Right lobe of liver (tissue), 6 donors: ENCODE measurements around the gene RSPH3. TPM values are rescaled to one million over a fixed set of nuclear protein-coding genes. Genes with fewer than 3 reads are reported as not detected.
"Not testable (repeated sequence)": the region's sequence is repeated elsewhere in the genome, so short reads cannot be mapped to it uniquely, and the experiment has no call there.

ENCODE experiments used
- ATAC-seq, 4 donors: fragments of 200-7000 bp; cut with Tn5 transposase; one replicate each; pipeline ENCODE4 v1.9.1; 2020; ENCODE audit warnings: mild to moderate bottlenecking in 4 of 4, moderate library complexity in 4 of 4
- DNase-seq, 3 donors: peaks; one replicate each; pipeline ENCODE4 v3.0.0-alpha.2; 2020
- H3K27ac ChIP-seq, 3 donors: fragments of 200-600 bp; one replicate each; pipeline ENCODE4 v1.8.0; 2022
- H3K27me3 ChIP-seq, 2 donors: fragments of 200-600 bp; one replicate each; pipeline ENCODE4 v1.8.0; 2022
- H3K36me3 ChIP-seq, 4 donors: fragments of 200-600 bp; sonication (generic) in 1 of 4; one replicate each; pipeline versions ENCODE4 v1.5.1 to v1.8.0; 2017 to 2022; ENCODE audit warnings: control low read depth in 1 of 4
- H3K4me1 ChIP-seq, 4 donors: fragments of 200-600 bp; sonication (generic) in 1 of 4; one replicate each; pipeline versions ENCODE4 v1.5.1 to v1.8.0; 2017 to 2022; ENCODE audit warnings: control low read depth in 1 of 4
- H3K4me3 ChIP-seq, 3 donors: fragments of 200-600 bp; one replicate each; pipeline ENCODE4 v1.8.0; 2022
- H3K9me3 ChIP-seq, 4 donors: fragments of 200-600 bp; sonication (generic) in 1 of 4; one replicate each; pipeline versions ENCODE4 v1.5.1 to v1.8.0; 2017 to 2022; ENCODE audit warnings: control low read depth in 1 of 4
- POLR2A ChIP-seq: fragments of 450-650 bp; IDR thresholded peaks from one replicate; pipeline ENCODE4 v1.6.1; 2017; ENCODE audit warnings: antibody characterized with exemption, mild to moderate bottlenecking
- WGBS: methylation state at CpG from one replicate; pipeline ENCODE4 v1.1.6; 2018; ENCODE audit warnings: low coverage, low lambda C conversion rate; ENCODE audit not compliant: insufficient coverage; ENCODE audit errors: missing lambda C conversion rate; 5-methylcytosine and 5-hydroxymethylcytosine counted together
- intact Hi-C, 2 donors: fragments of 100-400 bp; cut with DNase I; formaldehyde crosslinking; loops; one replicate each; pipeline versions ENCODE4 v1.11.2 to v1.14.1; 2022
- total RNA-seq, 6 experiments: library from RNA; depleted of rRNA in 2 of 6; stranded (reverse); fragments of >200 nt in 2 of 6; fragmentation: NEBNext Ultra II Directional in 3 of 6; extraction: Animal tissue kit (Norgen Biotek cat#: 25700) in 3 of 6; gene quantifications; one replicate each; pipeline versions ENCODE4 v1.1.0 to v1.2.4, GENCODE V29; 2016 to 2023
- TF ChIP-seq, protein P1 (sequence below), 4 donors: fragments of 200-600 bp in 3 of 4; fragments of 450-650 bp in 1 of 4; IDR thresholded peaks; one replicate each; pipeline versions ENCODE4 v1.5.1 to v1.8.0; 2016 to 2022; ENCODE audit warnings: antibody characterized with exemption in 4 of 4, mild to moderate bottlenecking in 2 of 4
- donor health status: DM: no; HTN: yes; CAD: no.
- donor health status: DM: no; HTN: no; CAD: no.
- donor health status: DM: no; HTN: no; CAD: no.
- donor health status: DM: no; HTN: yes; CAD: no.
- donor health status: DM: no; HTN: yes; CAD: no.

Gene RSPH3
- total RNA-seq, 6 experiments from 2014 or later, result 3.1 to 6.5 (median 3.6) TPM

DNA sequence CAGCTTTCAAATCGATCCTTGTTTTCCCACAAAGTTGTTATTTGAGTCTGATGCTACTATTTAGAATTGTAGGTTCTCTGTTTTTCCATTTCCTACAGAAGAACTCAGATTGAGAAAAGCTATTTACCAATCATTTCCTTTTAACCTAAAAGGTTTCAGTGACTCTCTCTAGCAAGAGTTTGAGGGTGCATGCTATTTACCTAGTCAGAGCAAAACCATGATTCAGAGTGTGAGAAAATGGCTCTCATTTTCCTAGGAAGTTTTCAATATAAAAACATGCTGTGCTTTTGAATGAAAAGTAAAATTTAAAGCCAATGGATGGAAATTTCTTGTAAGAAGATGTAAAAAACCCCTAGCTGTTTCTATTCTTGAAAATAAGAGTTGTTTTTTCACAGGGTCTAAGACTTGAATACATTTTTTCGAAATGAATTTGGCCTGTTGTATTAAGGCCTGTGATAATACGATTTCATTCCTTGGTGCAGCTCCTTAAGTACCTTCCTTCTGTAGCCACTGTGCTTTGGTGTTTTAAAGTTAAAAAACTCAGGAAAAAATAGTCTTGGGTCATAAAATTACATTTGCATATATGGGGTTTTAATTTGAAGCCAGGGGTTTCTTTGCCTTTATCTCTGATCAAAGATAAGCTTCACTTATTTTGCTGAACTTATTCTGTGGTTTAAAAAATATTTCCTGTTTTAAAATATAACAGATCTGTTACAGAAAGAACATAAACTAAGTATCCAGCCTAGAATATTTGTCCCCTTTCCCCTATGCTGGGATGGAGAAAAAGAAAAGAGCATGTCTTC is 18.0 kb upstream of the RSPH3 start:
- 73% methylated on average over 3 of the region's 3 CpGs for WGBS
- no peak overlapping the region for H3K4me3 ChIP-seq
- no peaks in the 10 kb centered on the region for H3K9me3 ChIP-seq

DNA sequence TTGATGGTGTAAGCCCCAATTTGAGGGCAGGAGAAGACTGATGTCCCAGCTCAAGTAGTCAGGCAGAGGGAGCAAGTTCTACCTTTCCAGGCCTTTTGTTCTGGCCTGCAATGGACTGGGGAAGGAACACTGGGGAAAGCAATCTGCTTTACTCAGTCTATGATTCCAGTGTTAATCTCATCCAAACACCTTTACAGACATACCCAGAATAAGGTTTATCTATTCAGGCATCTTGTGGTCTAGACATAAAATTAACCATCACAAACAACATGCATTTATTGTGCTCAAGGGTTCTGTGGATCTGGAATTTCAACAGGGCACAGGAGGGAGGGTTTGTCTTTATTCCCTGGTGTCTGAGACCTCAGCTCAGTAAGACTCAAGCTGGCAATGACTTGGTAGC is 14.4 kb upstream of the RSPH3 start:
- H3K36me3 ChIP-seq, result no peaks in the 10 kb centered on the region
- DNase-seq (no peak), ATAC-seq (no peak)
- no peaks in the 10 kb centered on the region for H3K4me1 ChIP-seq
- no peak overlapping the region for H3K27ac ChIP-seq
- no peak for TF ChIP-seq POLR2A
- intact Hi-C loops, result no loop called here
- no peaks in the 10 kb centered on the region for H3K9me3 ChIP-seq
- H3K4me3 ChIP-seq, result no peak overlapping the region
- no peaks in the 10 kb centered on the region for H3K27me3 ChIP-seq

More for the DNA sequence above, 18.0 kb upstream of the RSPH3 start:
- intact Hi-C loops, result no loop called here
- TF ChIP-seq POLR2A, result no peak
- TF ChIP-seq, protein P1, sequence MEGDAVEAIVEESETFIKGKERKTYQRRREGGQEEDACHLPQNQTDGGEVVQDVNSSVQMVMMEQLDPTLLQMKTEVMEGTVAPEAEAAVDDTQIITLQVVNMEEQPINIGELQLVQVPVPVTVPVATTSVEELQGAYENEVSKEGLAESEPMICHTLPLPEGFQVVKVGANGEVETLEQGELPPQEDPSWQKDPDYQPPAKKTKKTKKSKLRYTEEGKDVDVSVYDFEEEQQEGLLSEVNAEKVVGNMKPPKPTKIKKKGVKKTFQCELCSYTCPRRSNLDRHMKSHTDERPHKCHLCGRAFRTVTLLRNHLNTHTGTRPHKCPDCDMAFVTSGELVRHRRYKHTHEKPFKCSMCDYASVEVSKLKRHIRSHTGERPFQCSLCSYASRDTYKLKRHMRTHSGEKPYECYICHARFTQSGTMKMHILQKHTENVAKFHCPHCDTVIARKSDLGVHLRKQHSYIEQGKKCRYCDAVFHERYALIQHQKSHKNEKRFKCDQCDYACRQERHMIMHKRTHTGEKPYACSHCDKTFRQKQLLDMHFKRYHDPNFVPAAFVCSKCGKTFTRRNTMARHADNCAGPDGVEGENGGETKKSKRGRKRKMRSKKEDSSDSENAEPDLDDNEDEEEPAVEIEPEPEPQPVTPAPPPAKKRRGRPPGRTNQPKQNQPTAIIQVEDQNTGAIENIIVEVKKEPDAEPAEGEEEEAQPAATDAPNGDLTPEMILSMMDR (IDR thresholded peaks at IDR 0.05), result no peak
- H3K27me3 ChIP-seq, result no peaks in the 10 kb centered on the region
- H3K36me3 ChIP-seq, result no peaks in the 10 kb centered on the region
- no peak overlapping the region for H3K27ac ChIP-seq
- DNase-seq, result no peak
- H3K4me1 ChIP-seq, result no peaks in the 10 kb centered on the region
- no peak for ATAC-seq

DNA sequence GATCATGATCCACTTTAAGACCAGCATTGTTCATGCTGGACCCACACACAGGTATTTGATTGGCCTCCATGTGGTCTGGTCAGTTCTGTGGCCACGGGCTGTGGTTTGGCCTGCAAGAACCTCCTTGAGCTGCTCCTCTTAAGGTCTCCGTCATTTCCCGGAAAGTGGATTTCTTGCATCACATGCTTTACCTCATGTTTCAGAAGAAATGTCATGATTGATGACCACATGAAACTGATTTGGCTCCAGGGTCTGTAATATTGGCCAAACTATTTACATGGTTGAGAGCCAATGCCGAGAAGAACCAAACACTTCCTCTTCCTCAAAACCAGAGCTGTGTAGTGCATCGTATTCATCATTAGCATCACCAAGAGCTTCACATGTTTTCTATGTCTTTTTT is 13.2 kb upstream of the RSPH3 start:
- no peaks in the 10 kb centered on the region for H3K27me3 ChIP-seq
- no peak for DNase-seq
- 56% methylated on average over 4 of the region's 5 CpGs for WGBS
- no peaks in the 10 kb centered on the region for H3K4me1 ChIP-seq
- H3K9me3 ChIP-seq, result no peaks in the 10 kb centered on the region
- H3K4me3 ChIP-seq, result no peak overlapping the region
- no peak overlapping the region for H3K27ac ChIP-seq
- ATAC-seq, result no peak
- TF ChIP-seq, protein P1 (IDR thresholded peaks at IDR 0.05), result no peak
- no peak for TF ChIP-seq POLR2A
- intact Hi-C loops, result no loop called here
- no peaks in the 10 kb centered on the region for H3K36me3 ChIP-seq

DNA sequence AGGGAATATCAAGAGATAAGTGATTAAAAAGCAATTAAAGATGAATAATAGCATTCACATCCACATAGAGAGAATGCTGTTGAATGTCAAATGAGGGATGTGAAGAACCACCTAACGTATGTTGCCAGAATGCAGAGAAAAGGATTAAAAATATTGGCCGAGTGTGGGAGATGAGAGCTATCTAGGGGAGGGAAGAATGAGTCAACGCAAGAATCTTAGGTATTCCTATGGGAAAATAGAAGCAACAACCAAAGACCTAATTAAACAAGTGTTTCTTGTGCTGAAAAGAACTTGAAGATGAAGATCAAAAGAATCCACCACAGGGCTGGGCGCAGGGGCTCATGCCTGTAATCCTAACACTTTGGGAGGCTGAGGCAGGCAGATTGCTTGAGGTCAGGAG is 12.2 kb upstream of the RSPH3 start:
- no peaks in the 10 kb centered on the region for H3K4me1 ChIP-seq
- intact Hi-C loops, result no loop called here
- no peaks in the 10 kb centered on the region for H3K9me3 ChIP-seq
- 92% methylated on average over 4 of the region's 4 CpGs for WGBS
- no peaks in the 10 kb centered on the region for H3K27me3 ChIP-seq
- no peak for TF ChIP-seq POLR2A
- TF ChIP-seq, protein P1 (IDR thresholded peaks at IDR 0.05), result no peak
- H3K36me3 ChIP-seq, result no peaks in the 10 kb centered on the region
- no peak overlapping the region for H3K4me3 ChIP-seq
- H3K27ac ChIP-seq, result no peak overlapping the region
- ATAC-seq, result no peak
- no peak for DNase-seq

DNA sequence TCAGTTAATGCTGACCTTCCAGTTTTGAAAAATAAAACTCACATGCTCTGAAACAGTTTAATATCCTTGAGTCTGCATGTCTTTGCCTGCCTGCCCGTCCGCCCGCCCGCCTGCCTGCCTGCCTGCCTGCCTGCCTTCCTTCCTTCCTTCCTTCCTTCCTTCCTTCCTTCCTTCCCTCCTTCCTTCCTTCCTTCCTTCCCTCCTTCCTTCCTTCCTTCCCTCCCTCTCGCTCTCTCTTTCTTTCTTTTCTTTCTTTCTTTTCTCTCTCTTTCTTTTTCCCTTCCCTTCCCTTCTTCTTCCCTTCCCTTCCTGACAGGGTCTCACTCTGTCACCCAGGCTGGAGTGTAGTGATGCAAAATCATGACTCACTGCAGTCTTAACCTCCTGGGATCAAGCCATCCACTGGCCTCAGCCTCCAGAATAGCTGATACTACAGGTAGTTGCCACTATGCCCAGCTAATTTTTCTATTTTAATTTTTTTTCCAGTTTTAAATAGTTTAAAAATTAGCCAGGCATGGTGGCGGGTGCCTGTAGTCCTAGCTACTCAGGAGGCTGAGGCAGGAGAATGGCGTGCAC is 10.1 kb upstream of the RSPH3 start:
- H3K4me1 ChIP-seq, intact Hi-C loops, H3K27me3 ChIP-seq, DNase-seq, H3K27ac ChIP-seq, H3K9me3 ChIP-seq, ATAC-seq, H3K36me3 ChIP-seq, H3K4me3 ChIP-seq: not testable (repeated sequence)
- 58% methylated on average over 7 of the region's 7 CpGs for WGBS
